CD4-positive, alpha-beta T cell treated with Interleukin-17A for 1 hour (primary cell): Measurements from ENCODE around the gene NR1D1.

Source experiments
- DNase-seq: peaks from one replicate; pipeline ENCODE4 v3.0.0-alpha.2; 2020

NR1D1 gene

GRCh38 chr17:40095351-40095943, 4.9 kb downstream of the NR1D1 start:
- DNase-seq = no peak

DNA sequence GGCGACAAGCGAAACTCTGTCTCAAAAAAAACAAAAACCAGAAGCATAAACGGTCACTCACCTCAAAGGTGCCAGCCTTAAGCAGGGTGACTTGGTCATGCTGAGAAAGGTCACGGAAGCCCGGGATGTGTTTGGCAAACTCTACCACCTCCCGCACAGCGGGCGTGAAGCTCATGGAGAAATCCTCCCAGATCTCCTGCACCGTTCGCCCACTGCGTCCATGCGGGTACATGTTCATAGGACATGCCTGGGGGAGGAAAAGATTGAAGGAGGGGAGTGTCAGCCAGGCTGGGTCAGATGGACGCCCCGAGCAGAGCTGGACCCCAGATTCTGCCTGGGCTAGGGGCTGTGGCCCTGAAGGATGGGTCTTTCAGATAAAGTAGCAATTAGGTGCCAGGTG, 5.5 kb downstream of the NR1D1 start:
- no peak for DNase-seq

DNA sequence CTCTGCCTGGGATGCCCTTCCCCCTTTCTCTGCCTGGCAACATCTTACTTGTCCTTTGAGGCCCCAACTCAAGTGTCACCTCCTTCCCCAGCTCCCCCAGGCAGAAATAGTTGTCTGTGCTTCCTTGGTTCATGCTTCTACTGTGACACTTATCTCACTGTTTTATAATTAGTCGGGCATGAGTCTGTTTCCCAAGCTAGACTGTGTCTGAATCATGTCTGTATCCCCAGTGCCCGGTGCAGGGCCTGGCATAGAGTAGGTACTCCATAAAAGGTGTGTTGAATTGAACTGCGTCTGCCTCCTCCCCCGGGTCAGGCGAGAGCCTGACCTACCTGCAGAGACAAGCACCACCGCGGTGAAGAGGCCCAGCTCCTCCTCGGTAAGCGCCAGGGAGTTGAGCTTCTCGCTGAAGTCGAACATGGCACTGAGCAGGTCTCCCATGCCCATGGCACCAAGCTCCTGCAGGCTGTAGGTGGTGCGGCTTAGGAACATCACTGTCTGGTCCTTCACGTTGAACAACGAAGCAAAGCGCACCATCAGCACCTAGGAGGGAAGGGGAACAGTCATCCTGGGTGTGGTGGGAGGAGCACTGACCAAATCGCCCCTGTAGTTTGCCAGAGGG, 6.7 kb downstream of the NR1D1 start:
- DNase-seq = no peak

DNA sequence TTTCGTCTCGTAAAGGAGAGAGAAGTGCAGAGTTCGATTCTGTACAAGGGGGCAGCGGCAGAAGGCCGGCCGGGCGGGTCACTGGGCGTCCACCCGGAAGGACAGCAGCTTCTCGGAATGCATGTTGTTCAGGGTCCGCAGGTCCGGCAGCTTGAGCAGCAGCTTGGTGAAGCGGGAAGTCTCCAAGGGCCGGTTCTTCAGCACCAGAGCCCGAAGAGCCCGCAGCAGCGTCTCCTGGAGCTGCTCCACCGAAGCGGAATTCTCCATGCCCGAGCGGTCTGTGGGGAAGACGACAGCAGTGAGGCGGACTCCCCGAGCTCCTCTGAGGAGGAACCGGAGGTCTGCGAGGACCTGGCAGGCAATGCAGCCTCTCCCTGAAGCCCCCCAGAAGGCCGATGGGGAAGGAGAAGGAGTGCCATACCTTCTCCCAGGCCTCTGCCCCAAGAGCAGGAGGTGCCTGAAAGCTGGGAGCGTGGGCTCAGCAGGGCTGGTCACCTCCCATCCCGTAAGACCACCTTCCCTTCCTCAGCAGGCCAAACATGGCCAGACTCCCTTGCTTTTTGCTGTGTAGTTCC, 7.3 kb downstream of the NR1D1 start:
- DNase-seq = no peak

GRCh38 chr17:40092581-40092980, 7.8 kb downstream of the NR1D1 start:
- no peak for DNase-seq

GRCh38 chr17:40091691-40092397, 8.5 kb downstream of the NR1D1 start:
- no peak for DNase-seq

DNA sequence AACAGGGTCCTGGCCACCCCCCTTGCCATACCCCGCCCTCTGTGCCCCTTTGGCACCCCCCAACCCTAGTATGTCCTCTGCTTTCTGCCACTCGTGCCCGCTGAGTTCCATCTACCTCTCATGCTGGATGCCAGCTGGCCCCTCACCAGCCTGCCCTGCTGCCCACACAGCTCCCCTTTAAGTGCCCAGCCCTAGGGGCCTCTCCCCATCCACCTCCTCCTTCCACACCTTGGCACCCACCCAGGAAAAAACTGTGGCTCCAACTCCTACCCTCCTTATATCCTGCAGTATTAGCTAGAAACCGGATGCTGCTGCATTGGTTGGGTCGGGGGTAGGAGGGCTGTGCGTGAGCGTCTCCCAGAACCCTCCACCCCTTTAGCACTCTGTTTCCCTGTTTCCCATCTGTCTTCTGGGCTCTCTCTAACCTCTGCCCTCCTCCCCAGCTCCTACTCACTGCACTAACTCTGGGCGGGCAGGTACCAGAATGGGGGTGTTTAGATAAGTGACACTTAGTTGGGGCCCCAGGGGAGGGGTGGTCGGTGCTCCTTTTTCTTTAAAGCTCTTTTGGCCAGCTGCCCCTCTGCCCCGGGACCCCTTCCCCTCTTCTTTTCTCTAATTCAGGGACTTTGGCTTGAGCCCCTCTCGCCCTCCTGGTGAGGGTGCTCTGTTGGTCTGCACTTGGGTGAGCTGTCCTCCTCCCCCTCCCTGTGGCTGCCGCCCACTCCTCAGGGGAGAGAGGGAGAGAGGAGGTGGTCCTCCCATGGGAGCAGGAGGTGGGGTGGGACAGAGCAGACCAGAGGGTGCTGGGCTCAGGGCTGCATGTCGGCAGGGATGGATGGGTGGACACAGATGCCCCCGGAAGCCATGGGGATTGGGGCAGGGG, 9.9 kb downstream of the NR1D1 start:
- DNase-seq = no peak

DNA sequence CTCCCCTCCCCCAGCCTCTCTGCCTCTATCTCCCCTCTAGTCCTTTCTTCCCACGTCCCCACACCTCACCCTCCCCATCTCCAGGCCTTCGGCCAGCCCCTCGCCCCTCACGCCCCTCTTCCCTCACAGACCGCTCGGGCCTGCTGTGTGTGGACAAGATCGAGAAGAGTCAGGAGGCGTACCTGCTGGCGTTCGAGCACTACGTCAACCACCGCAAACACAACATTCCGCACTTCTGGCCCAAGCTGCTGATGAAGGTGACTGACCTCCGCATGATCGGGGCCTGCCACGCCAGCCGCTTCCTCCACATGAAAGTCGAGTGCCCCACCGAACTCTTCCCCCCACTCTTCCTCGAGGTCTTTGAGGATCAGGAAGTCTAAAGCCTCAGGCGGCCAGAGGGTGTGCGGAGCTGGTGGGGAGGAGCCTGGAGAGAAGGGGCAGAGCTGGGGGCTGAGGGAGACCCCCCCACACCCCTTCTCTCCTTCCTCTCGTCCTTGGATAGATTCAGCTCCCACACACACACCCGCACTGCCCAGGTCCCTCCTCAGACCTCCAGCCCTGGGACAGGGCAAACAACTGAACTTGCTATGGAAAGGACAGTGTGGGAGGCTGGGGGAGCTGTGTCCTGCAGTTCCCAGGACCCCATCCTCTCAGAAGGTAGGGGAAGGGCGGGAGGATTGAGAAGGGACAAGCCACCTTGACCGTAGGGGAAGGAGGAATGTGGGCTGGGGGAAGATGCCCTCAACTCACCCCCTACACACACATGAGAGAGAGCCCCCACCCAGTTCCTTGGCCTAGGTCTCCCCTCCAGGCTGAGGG, 11.1 kb downstream of the NR1D1 start:
- DNase-seq = no peak

DNA sequence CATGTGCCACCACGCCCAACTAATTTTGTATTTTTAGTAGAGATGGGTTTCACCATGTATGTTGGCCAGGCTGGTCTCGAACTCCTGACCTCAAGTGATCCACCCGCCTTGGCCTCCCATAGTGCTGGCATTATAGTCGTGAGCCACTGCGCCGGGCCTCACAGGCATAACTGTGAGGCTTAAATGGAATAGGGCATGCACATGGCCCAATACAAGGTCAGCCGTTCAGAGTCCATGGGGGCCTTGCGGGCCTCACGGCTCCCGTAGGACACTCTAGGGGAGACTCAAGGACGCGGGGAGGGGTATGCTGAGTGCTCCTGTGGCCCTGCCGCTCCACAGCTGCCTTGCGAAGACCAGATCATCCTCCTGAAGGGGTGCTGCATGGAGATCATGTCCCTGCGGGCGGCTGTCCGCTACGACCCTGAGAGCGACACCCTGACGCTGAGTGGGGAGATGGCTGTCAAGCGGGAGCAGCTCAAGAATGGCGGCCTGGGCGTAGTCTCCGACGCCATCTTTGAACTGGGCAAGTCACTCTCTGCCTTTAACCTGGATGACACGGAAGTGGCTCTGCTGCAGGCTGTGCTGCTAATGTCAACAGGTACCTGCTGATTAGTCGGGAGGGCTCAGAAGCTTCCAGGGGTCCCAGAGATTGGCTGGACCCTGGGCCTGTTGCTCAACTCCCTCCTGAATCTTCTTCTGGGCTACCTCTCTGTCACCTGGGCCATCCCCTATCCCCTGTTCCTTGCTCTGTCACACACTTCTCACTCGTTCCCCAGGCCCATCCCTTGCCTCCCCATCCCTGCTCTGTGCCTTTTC, 12.3 kb downstream of the NR1D1 start:
- DNase-seq = no peak

DNA sequence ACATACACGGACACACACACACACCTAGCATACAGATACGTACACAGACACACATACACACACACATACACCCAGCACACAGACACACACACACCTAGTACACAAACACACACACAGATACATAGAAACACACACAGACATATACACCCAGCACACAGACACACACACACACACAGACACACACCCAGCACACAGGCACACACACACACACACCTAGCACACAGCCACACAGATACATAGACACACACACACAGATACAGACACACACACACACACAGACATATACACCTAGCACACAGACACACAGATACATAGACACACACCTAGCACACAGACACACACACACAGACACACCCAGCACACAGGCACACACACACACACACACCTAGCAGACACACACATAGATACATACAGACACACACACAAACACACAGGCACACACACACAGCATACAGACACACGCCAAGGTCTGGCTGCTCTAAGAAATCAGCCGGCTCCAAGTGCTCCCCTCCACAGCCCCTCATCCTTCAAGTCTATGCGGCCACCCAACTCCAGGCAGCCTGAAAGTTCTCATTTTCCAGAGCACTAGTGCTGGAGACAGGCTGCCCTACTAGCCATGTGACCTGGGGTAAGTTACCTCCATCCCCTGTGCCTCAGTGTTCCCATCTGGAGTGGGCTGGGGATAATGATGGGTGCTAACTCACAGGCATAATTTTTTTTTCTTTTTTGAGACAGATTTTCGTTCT, 13.2 kb downstream of the NR1D1 start:
- no peak for DNase-seq

DNA sequence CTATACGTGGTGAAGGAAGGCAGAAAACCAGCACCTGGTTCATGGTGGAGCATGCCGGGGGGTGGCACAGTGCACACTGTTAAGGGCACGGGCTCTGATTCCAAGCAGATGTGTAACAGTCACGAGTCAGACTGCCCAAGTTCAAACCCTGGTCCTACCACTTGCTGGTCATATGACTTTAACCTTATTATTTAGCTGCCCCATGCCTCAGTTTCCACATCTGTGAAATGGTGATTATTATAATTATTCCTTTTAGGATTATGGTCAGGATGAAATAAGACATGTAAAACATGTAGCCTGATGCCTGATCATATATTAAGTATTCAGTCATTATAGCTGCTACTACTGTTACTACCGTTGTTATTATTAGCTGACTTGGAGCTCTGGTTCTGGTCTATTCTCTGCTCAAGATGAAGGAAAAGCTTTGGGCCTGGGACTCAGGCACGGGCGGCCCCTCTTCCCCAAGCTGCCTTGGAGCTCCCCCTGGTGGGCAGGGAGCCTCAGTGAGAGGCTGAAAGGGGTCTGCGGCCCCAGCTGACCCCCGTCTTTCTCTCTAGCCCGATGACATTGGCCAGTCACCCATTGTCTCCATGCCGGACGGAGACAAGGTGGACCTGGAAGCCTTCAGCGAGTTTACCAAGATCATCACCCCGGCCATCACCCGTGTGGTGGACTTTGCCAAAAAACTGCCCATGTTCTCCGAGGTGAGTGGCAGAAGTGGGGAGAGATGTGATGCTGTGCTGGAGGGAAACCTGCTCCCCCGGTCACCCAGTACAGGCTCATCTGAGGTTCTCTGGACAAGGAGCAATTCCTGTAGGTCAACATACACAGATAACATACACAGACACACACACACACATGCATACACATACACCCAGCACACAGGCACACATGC, 14.0 kb downstream of the NR1D1 start:
- peak; percentile 66 for DNase-seq

DNA sequence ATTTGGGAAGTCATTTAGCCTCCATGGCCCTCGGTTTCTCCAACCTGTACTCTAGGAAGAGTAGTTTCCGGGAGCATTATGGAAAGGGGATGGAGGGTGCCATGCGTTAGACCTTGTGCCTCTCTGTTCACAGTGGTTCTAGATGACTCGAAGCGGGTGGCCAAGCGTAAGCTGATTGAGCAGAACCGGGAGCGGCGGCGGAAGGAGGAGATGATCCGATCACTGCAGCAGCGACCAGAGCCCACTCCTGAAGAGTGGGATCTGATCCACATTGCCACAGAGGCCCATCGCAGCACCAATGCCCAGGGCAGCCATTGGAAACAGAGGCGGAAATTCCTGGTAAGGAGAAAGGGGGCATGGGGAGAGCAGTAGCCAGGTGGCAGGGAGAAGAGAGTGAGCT, 15.9 kb downstream of the NR1D1 start:
- DNase-seq = no peak

DNA sequence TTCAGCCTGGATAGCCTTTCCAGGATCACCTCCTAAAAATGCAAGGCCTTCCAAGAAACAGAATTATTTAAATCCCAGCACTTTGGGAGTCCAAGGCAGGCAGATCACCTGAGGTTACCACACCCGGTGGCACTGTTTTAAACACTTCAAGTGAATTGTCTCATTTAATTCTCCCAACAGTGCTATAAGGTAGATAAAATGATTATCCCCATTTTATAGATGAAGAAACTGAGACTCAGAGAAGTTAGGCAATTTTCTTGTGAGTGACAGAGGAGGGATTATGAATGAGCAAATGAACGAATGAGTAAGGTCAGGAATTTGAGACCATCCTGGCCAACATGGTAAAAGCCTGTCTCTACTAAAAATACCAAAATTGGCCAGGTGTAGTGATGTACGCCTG, 20.8 kb downstream of the NR1D1 start:
- DNase-seq = no peak

DNA sequence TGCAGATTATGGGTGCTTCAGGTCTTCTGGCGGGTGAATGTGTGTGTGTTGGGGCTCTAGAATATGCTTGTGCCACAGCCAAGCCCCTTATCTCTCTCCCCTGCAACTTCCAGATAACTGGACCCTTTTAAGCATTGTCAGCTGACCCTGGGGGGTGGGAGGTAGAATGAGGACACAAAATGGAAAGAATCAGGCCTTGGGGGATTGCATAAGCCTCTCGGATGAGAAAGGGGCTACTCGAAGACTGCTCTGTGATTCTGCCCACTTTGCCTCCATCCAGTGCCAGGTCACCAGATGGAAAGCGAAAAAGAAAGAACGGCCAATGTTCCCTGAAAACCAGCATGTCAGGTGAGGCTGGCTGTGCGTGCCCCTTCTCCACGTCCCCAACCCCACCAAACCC, 23.8 kb downstream of the NR1D1 start:
- DNase-seq = no peak

- DNase-seq = no peak
Measured at GRCh38 chr17:40075942-40076498, 24.4 kb downstream of the NR1D1 start.

DNA sequence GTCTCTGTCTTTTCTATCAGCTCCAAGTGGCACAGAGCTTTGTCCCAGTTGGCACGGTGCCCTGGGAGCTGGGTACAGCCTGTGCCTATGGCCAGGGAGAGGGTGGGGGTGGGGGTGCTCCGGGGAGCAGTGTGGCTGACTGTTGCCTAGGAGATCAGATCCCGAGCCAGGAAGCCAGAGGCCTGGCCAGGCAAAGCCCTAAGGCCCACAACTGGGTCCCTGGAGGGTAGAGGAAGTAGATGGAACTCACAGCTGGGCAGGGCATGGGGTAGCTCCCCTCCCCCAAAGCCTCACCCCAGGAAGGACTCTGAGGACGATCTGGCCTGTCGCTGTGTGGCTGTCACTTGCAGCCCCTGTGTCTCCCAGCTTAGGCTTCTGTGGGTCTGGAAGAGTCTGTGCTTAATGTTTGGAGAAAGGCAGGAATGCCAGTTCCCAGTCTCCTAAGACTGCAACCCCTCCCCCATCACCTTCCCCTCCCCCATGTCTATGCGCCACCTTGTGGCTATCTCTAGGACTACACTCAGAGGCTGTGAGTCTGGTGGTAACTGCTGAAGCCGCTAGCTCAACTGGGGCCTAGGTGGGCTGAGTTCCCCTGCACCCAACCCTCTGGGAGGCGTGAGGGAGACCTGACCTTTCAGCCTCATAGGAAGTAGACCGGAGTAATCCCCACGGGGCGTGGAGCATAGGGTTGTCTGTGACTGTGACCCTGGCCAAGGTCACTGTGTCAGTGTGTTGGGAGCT, 25.0 kb downstream of the NR1D1 start:
- DNase-seq = peak; percentile 78

GRCh38 chr17:40074871-40075200, 25.6 kb downstream of the NR1D1 start:
- no peak for DNase-seq

DNA sequence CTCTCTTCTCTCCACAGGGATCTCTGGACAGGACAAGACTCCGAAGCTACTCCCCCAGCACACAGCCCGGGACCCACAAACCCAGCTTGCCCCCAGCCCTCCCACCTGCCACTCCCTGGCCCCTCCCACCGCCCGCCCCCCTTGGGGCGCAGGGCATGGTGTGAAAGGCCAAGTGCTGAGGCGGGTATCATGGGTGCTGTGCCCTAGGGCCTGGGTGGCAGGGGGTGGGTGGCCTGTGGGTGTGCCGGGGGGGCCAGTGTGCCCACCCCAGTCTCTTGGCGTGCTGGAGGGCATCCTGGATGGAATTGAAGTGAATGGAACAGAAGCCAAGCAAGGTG, 26.2 kb downstream of the NR1D1 start:
- no peak for DNase-seq
